Prostate gland (tissue), 2 donors: ENCODE results near the gene FOSL1. TPM values are rescaled to one million over a fixed set of nuclear protein-coding genes. Genes with fewer than 3 reads are reported as not detected.
"Not testable (repeated sequence)": the region's sequence is repeated elsewhere in the genome, so short reads cannot be mapped to it uniquely, and the experiment has no call there.

Experiments
- DNase-seq: peaks from one replicate; pipeline ENCODE4 v3.0.0-alpha.2; 2019; ENCODE audit warnings: low spot score
- H3K27ac ChIP-seq, 2 donors: fragments of 200-600 bp; sonication (generic); 2 replicates each; pipeline ENCODE4 v1.5.1; 2017 to 2019
- H3K27me3 ChIP-seq: fragments of 200-600 bp; sonication (generic); replicated peaks from 2 replicates; pipeline ENCODE4 v1.5.1; 2019; ENCODE audit not compliant: insufficient read depth
- H3K36me3 ChIP-seq, 2 donors: fragments of 200-600 bp; sonication (generic); 1 replicate in 1 of 2; 2 replicates in 1 of 2; pipeline versions ENCODE4 v1.5.1 to v1.8.1; 2017 to 2019
- H3K4me1 ChIP-seq: fragments of 200-600 bp; sonication (generic); replicated peaks from 2 replicates; pipeline ENCODE4 v1.5.1; 2019
- H3K4me3 ChIP-seq, 2 donors: fragments of 200-600 bp; sonication (generic); 2 replicates each; pipeline ENCODE4 v1.5.1; 2017 to 2019
- H3K9me3 ChIP-seq: fragments of 200-600 bp; sonication (generic); 2 replicates; pipeline ENCODE4 v1.5.1; 2017
- CTCF ChIP-seq, 4 experiments: fragments of 200-600 bp in 2 of 4; fragments of 450-650 bp in 2 of 4; sonication (generic) in 2 of 4; IDR thresholded peaks; 1 replicate in 3 of 4; 2 replicates in 1 of 4; pipeline ENCODE4 v1.5.1; 2016 to 2019; ENCODE audit warnings: antibody characterized with exemption in 4 of 4, mild to moderate bottlenecking in 2 of 4, moderate library complexity in 2 of 4
- POLR2A ChIP-seq: fragments of 450-650 bp; IDR thresholded peaks from one replicate; pipeline ENCODE4 v1.6.1; 2016; ENCODE audit warnings: antibody characterized with exemption, mild to moderate bottlenecking
- POLR2AphosphoS5 ChIP-seq: sonication (generic); formaldehyde crosslinking; IDR thresholded peaks from one replicate; pipeline ENCODE4 v1.6.1; 2017; ENCODE audit warnings: antibody characterized with exemption
- WGBS: methylation state at CpG from one replicate; pipeline ENCODE4 v1.1.5; 2018; 5-methylcytosine and 5-hydroxymethylcytosine counted together
- intact Hi-C: fragments of 100-400 bp; cut with DNase I; formaldehyde crosslinking; loops from one replicate; pipeline ENCODE4 v1.14.2; 2022
- total RNA-seq, 2 donors: library from RNA; depleted of rRNA; stranded (reverse); fragments of >200 nt; gene quantifications; one replicate each; pipeline ENCODE4 v1.1.0, GENCODE V29; 2016

FOSL1 gene
- total RNA-seq, 2 donors from 2014 or later = 2.6 to 3.4 TPM

- intact Hi-C loops = no loop called here
- no peak for DNase-seq
- H3K27ac ChIP-seq = peak overlapping the region; percentile 50 to 61
- no peaks in the 10 kb centered on the region for H3K9me3 ChIP-seq
- TF ChIP-seq CTCF (IDR thresholded peaks at IDR 0.05) (no peak), POLR2A (no peak), POLR2AphosphoS5 (no peak)
- WGBS = 82% methylated on average over 16 of the region's 16 CpGs
- no peaks in the 10 kb centered on the region for H3K27me3 ChIP-seq
- no peak overlapping the region for H3K4me3 ChIP-seq
- H3K36me3 ChIP-seq = no peaks in the 10 kb centered on the region
- peaks cover 10% of the 10 kb centered on the region for H3K4me1 ChIP-seq
Measured at GRCh38 chr11:65894034-65894591, 6.1 kb downstream of the FOSL1 start.

- H3K4me1 ChIP-seq = peaks cover 11% of the 10 kb centered on the region
- 77% methylated on average over 10 of the region's 10 CpGs for WGBS
Measured at GRCh38 chr11:65892661-65893317, 7.4 kb downstream of the FOSL1 start.

GRCh38 chr11:65892137-65892540, 8.0 kb downstream of the FOSL1 start:
- H3K36me3 ChIP-seq, DNase-seq, H3K9me3 ChIP-seq, H3K27me3 ChIP-seq, intact Hi-C loops: not testable (repeated sequence)
- peak overlapping the region in 1 of 2 donors; percentile 73 for H3K4me3 ChIP-seq
- peaks cover 17% of the 10 kb centered on the region for H3K4me1 ChIP-seq
- 65% methylated on average over 5 of the region's 5 CpGs for WGBS
- peak overlapping the region; percentile 89 to 93 for H3K27ac ChIP-seq

More at GRCh38 chr11:65892661-65893317, 7.4 kb downstream of the FOSL1 start:
- no peak for DNase-seq
- intact Hi-C loops = no loop called here
- Histone ChIP-seq H3K36me3 (no peaks in the 10 kb centered on the region), H3K9me3 (no peaks in the 10 kb centered on the region), H3K27ac (peak overlapping the region in 1 of 2 donors; percentile 50), H3K4me3 (no peak overlapping the region), H3K27me3 (no peaks in the 10 kb centered on the region)
- TF ChIP-seq CTCF (IDR thresholded peaks at IDR 0.05) (no peak), POLR2A (no peak), POLR2AphosphoS5 (no peak)

GRCh38 chr11:65891219-65892136, 8.7 kb downstream of the FOSL1 start:
- Histone ChIP-seq H3K27ac (peak overlapping the region; percentile 89 to 93), H3K36me3 (no peaks in the 10 kb centered on the region), H3K27me3 (no peaks in the 10 kb centered on the region), H3K4me1 (peaks cover 17% of the 10 kb centered on the region), H3K4me3 (peak overlapping the region; percentile 52 to 73), H3K9me3 (no peaks in the 10 kb centered on the region)
- intact Hi-C loops = no loop called here
- DNase-seq = no peak
- WGBS = 14% methylated on average over 44 of the region's 57 CpGs
- TF ChIP-seq CTCF (IDR thresholded peaks at IDR 0.05) (no peak), POLR2AphosphoS5 (no peak), POLR2A (no peak)
